H1 (cell line): ENCODE results near the gene RAD51B. TPM values are rescaled to one million over a fixed set of nuclear protein-coding genes. Genes with fewer than 3 reads are reported as not detected.

Source experiments
- CTCF ChIA-PET: fragments of 300-600 bp; sonication (Branson Sonifier 250); formaldehyde crosslinking; loops from one replicate; lab custom pipeline; 2021; ENCODE audit not compliant: partially characterized antibody; lab: Charles Lee
- POLR2A ChIA-PET: fragments of 300-600 bp; sonication (Branson Sonifier 250); formaldehyde crosslinking; loops from one replicate; lab custom pipeline; 2021; ENCODE audit warnings: inconsistent platforms; ENCODE audit not compliant: partially characterized antibody; lab: Charles Lee
- DNase-seq, 2 experiments: peaks; one replicate each; pipeline versions ENCODE4 v3.0.0 to v3.0.0-alpha.2; 2010 to 2022; ENCODE audit warnings: low spot score in 2 of 2, low read depth in 1 of 2, mixed read lengths in 1 of 2
- FAIRE-seq: peaks from 2 replicates; lab custom pipeline; 2011; peaks lifted over from hg19 to GRCh38; lab: Jason Lieb, UNC
- H2AFZ ChIP-seq: 2 replicates; pipeline ENCODE4 v1.8.1; 2012; ENCODE audit warnings: low read length, inconsistent platforms
- H2AK5ac ChIP-seq: 2 replicates; pipeline ENCODE4 v1.6.1; 2013; ENCODE audit warnings: low read depth, low read length
- H2BK120ac ChIP-seq: replicated peaks from 2 replicates; pipeline ENCODE3; 2013; ENCODE audit warnings: low read depth, low read length, inconsistent platforms
- H2BK12ac ChIP-seq: 2 replicates; pipeline ENCODE4 v1.6.1; 2013; ENCODE audit warnings: low read depth, low read length
- H2BK15ac ChIP-seq: 2 replicates; pipeline ENCODE4 v1.6.1; 2013; ENCODE audit warnings: low read length
- H2BK20ac ChIP-seq: 2 replicates; pipeline ENCODE4 v1.6.1; 2013; ENCODE audit warnings: low read length
- H2BK5ac ChIP-seq: 2 replicates; pipeline ENCODE4 v1.6.1; 2013; ENCODE audit warnings: low read depth, low read length
- H3K14ac ChIP-seq: 2 replicates; pipeline ENCODE4 v1.6.1; 2013; ENCODE audit warnings: inconsistent platforms; ENCODE audit not compliant: insufficient read length
- H3K18ac ChIP-seq: 2 replicates; pipeline ENCODE4 v1.6.1; 2013; ENCODE audit warnings: low read length; ENCODE audit errors: extremely low read depth
- H3K23ac ChIP-seq: 2 replicates; pipeline ENCODE4 v1.6.1; 2013; ENCODE audit warnings: inconsistent platforms; ENCODE audit not compliant: insufficient read length
- H3K23me2 ChIP-seq: 2 replicates; pipeline ENCODE4 v1.6.1; 2013; ENCODE audit warnings: low read depth, low read length
- H3K27ac ChIP-seq: 2 replicates; pipeline ENCODE4 v1.6.1; 2011; ENCODE audit warnings: low read depth, low read length, inconsistent platforms
- H3K27me3 ChIP-seq, 4 experiments: replicated peaks in 1 of 4; 1 replicate in 1 of 4; 2 replicates in 3 of 4; pipeline versions ENCODE4 v1.6.1 to v1.8.1; 2011 to 2013; ENCODE audit warnings: low read length in 3 of 4, mild to moderate bottlenecking in 3 of 4, inconsistent platforms in 2 of 4, mixed read lengths in 2 of 4, moderate library complexity in 1 of 4; ENCODE audit not compliant: control insufficient read depth in 3 of 4, insufficient read depth in 3 of 4; ENCODE audit errors: extremely low read depth in 1 of 4
- H3K36me3 ChIP-seq, 4 experiments: 2 replicates each; pipeline versions ENCODE4 v1.6.1 to v1.8.1; 2011 to 2013; ENCODE audit warnings: mild to moderate bottlenecking in 4 of 4, low read length in 3 of 4, moderate library complexity in 2 of 4, control low read depth in 1 of 4, inconsistent platforms in 1 of 4; ENCODE audit not compliant: insufficient read depth in 4 of 4, control insufficient read depth in 2 of 4
- H3K4ac ChIP-seq: replicated peaks from 2 replicates; pipeline ENCODE3; 2013; ENCODE audit warnings: low read length, low read depth, mixed read lengths, inconsistent platforms; ENCODE audit not compliant: insufficient read length
- H3K4me1 ChIP-seq, 4 experiments: replicated peaks in 1 of 4; 1 replicate in 1 of 4; 2 replicates in 3 of 4; pipeline versions ENCODE4 v1.6.1 to v1.8.1; 2011 to 2013; ENCODE audit warnings: low read length in 3 of 4, inconsistent platforms in 2 of 4, mixed read lengths in 1 of 4; ENCODE audit not compliant: insufficient read depth in 4 of 4, control insufficient read depth in 3 of 4
- H3K4me2 ChIP-seq, 2 experiments: 2 replicates each; pipeline versions ENCODE4 v1.6.1 to v1.8.1; 2011 to 2013; ENCODE audit warnings: low read depth in 2 of 2, low read length in 2 of 2, control low read depth in 1 of 2, inconsistent platforms in 1 of 2, mild to moderate bottlenecking in 1 of 2; ENCODE audit not compliant: insufficient read depth in 1 of 2
- H3K4me3 ChIP-seq, 4 experiments: fragments of 200-600, 300-600 bp in 1 of 4; sonication (generic), shearing (Covaris generic), sonication (Bioruptor Twin) in 1 of 4; 2 replicates each; pipeline versions ENCODE4 v1.5.1 to v1.8.1; 2011 to 2016; ENCODE audit warnings: low read length in 4 of 4, low read depth in 3 of 4, control low read depth in 2 of 4, inconsistent platforms in 2 of 4, mild to moderate bottlenecking in 2 of 4, mixed read lengths in 1 of 4, moderate library complexity in 1 of 4; ENCODE audit not compliant: insufficient read depth in 2 of 4; ENCODE audit errors: extremely low read depth in 1 of 4
- H3K56ac ChIP-seq: replicated peaks from 2 replicates; pipeline ENCODE3; 2013; ENCODE audit warnings: low read depth, mild to moderate bottlenecking, mixed read lengths, low read length, inconsistent platforms; ENCODE audit not compliant: insufficient read length
- H3K79me1 ChIP-seq: 2 replicates; pipeline ENCODE4 v1.6.1; 2013; ENCODE audit warnings: low read depth, low read length, control low read depth
- H3K79me2 ChIP-seq, 2 experiments: 2 replicates each; pipeline versions ENCODE4 v1.6.1 to v1.8.1; 2012 to 2013; ENCODE audit warnings: low read length in 2 of 2, mild to moderate bottlenecking in 2 of 2, inconsistent platforms in 1 of 2; ENCODE audit not compliant: insufficient read depth in 2 of 2, control insufficient read depth in 1 of 2
- H3K9ac ChIP-seq, 4 experiments: replicated peaks in 1 of 4; 1 replicate in 1 of 4; 2 replicates in 3 of 4; pipeline versions ENCODE4 v1.6.1 to v1.8.1; 2011 to 2013; ENCODE audit warnings: low read depth in 3 of 4, low read length in 3 of 4, control low read depth in 2 of 4, mild to moderate bottlenecking in 2 of 4, moderate library complexity in 2 of 4, inconsistent platforms in 1 of 4; ENCODE audit errors: extremely low read depth in 1 of 4
- H3K9me3 ChIP-seq, 2 experiments: 2 replicates each; pipeline versions ENCODE4 v1.6.1 to v1.8.1; 2012 to 2013; ENCODE audit warnings: mild to moderate bottlenecking in 2 of 2, moderate library complexity in 2 of 2, control low read depth in 1 of 2, inconsistent platforms in 1 of 2, low read depth in 1 of 2, low read length in 1 of 2, mixed read lengths in 1 of 2; ENCODE audit not compliant: insufficient read depth in 2 of 2
- H4K20me1 ChIP-seq, 2 experiments: replicated peaks in 1 of 2; 2 replicates each; pipeline versions ENCODE3 to v1.8.1; 2011 to 2013; ENCODE audit warnings: inconsistent platforms in 2 of 2, low read length in 2 of 2, mild to moderate bottlenecking in 1 of 2; ENCODE audit not compliant: insufficient read depth in 2 of 2, control insufficient read depth in 1 of 2
- H4K5ac ChIP-seq: 2 replicates; pipeline ENCODE4 v1.6.1; 2013; ENCODE audit warnings: low read length, low read depth, mixed read lengths, inconsistent platforms; ENCODE audit not compliant: insufficient read length
- H4K8ac ChIP-seq: 2 replicates; pipeline ENCODE4 v1.8.0; 2013; ENCODE audit warnings: mild to moderate bottlenecking, moderate library complexity, low read length, inconsistent platforms; ENCODE audit not compliant: insufficient read depth; ENCODE audit errors: extremely low read depth
- H4K91ac ChIP-seq: replicated peaks from 2 replicates; pipeline ENCODE3; 2013; ENCODE audit warnings: low read length, mixed read lengths, inconsistent platforms; ENCODE audit not compliant: insufficient read length
- CEBPB ChIP-seq: IDR thresholded peaks from 2 replicates; pipeline ENCODE4 v1.6.1; 2012; ENCODE audit warnings: low read depth, low read length
- CHD2 ChIP-seq: IDR thresholded peaks from 2 replicates; pipeline ENCODE4 v1.6.1; 2012; ENCODE audit warnings: low read length, improper control_type of control experiment
- EP300 ChIP-seq, 2 experiments: IDR thresholded peaks; 1 replicate in 1 of 2; 2 replicates in 1 of 2; pipeline ENCODE4 v1.6.1; 2011 to 2012; ENCODE audit warnings: low read depth in 2 of 2, low read length in 2 of 2, mild to moderate bottlenecking in 2 of 2, borderline replicate concordance in 1 of 2, inconsistent platforms in 1 of 2, moderate library complexity in 1 of 2
- POLR2AphosphoS5 ChIP-seq: IDR thresholded peaks from 2 replicates; pipeline ENCODE4 v1.6.1; 2011; ENCODE audit warnings: low read depth, low read length
- RAD21 ChIP-seq, 2 experiments: IDR thresholded peaks in 1 of 2; conservative IDR thresholded peaks in 1 of 2; 2 replicates each; pipeline ENCODE4 v1.6.1; 2011; ENCODE audit warnings: low read depth in 2 of 2, low read length in 2 of 2, improper control_type of control experiment in 1 of 2, inconsistent platforms in 1 of 2, mild to moderate bottlenecking in 1 of 2, moderate library complexity in 1 of 2
- SIX5 ChIP-seq: IDR thresholded peaks from 2 replicates; pipeline ENCODE4 v1.6.1; 2011; ENCODE audit warnings: mild to moderate bottlenecking, low read depth, low read length
- SP1 ChIP-seq: IDR thresholded peaks from 2 replicates; pipeline ENCODE4 v1.6.1; 2011; ENCODE audit warnings: low read depth, low read length
- TAF1 ChIP-seq: IDR thresholded peaks from 2 replicates; pipeline ENCODE4 v1.6.1; 2011; ENCODE audit warnings: mild to moderate bottlenecking, low read depth, low read length
- YY1 ChIP-seq: IDR thresholded peaks from 2 replicates; pipeline ENCODE4 v1.6.1; 2011; ENCODE audit warnings: low read depth, mild to moderate bottlenecking, low read length
- polyA plus RNA-seq, 7 experiments: library from polyadenylated mRNA; depleted of rRNA in 3 of 7; stranded (reverse) in 5 of 7; unstranded in 2 of 7; fragments of >200 nt in 5 of 7; fragments of 200-250 nt in 2 of 7; gene quantifications; 1 replicate in 5 of 7; 2 replicates in 1 of 7; 4 replicates in 1 of 7; pipeline versions ENCODE4 v1.2.1 to v1.2.3, GENCODE V29; 2011 to 2013; ENCODE audit warnings: missing spikeins in 2 of 7, mixed read lengths in 2 of 7
- total RNA-seq: library from RNA; stranded (reverse); fragmentation: NEBNext Ultra II Directional; extraction: Animal tissue kit (Norgen Biotek cat#: 25700); gene quantifications from 2 replicates; pipeline ENCODE4 v1.2.1, GENCODE V29; 2021
- TF ChIP-seq, protein P1 (sequence below): IDR thresholded peaks from 2 replicates; pipeline ENCODE4 v1.6.1; 2012; ENCODE audit warnings: low read length, inconsistent platforms

The RAD51B gene
- total and polyA plus RNA-seq, 2 of the 8 experiments (the other 6 are each of a cell fraction or from before 2014, with no cell fraction given) = 3.9 to 14.9 TPM

DNA sequence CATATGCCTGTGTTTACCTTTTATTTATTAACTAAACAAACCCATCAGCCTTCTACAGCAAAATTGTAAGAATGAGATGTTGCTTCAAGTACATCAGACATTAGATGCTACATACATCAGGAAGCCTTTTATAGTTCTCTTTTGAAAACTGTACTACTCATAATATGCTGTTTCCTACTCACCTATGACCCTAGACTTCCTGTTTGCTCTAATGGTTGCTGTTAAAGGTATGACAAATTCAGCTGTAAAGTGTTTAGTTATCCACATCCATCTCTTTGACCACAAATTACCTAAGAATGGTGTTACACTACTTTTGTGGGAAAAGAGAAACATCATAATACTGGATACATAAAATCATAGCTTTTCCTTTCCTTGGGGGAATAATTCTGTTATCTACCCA lies 220.0 kb downstream of the RAD51B start:
- Histone ChIP-seq H3K18ac (no peak overlapping the region), H3K27me3 (no peaks in the 10 kb centered on the region), H2BK5ac (no peak overlapping the region), H3K4me2 (no peak overlapping the region), H3K4me3 (no peak overlapping the region), H2BK12ac (no peak overlapping the region), H3K79me2 (no peaks in the 10 kb centered on the region), H4K5ac (no peak overlapping the region), H3K4me1 (peaks cover 6 to 24% (median 16%) of the 10 kb centered on the region in 4 experiments; a peak in 4 of 7 replicates), H3K79me1 (no peaks in the 10 kb centered on the region), H2BK120ac (no peak overlapping the region), H3K56ac (no peak overlapping the region), H3K23ac (no peak overlapping the region), H4K91ac (no peak overlapping the region), H3K9me3 (no peaks in the 10 kb centered on the region), H2AK5ac (no peak overlapping the region), H2BK15ac (no peak overlapping the region), H3K9ac (no peak overlapping the region), H3K4ac (no peak overlapping the region), H4K8ac (no peak overlapping the region), H2BK20ac (no peak overlapping the region), H3K14ac (no peak overlapping the region), H2AFZ (no peak overlapping the region), H3K36me3 (no peaks in the 10 kb centered on the region), H4K20me1 (no peaks in the 10 kb centered on the region), H3K27ac (no peak overlapping the region), H3K23me2 (no peaks in the 10 kb centered on the region; the same call in 1 of the 2 replicates)
- FAIRE-seq = no peak
- TF ChIP-seq, protein P1, sequence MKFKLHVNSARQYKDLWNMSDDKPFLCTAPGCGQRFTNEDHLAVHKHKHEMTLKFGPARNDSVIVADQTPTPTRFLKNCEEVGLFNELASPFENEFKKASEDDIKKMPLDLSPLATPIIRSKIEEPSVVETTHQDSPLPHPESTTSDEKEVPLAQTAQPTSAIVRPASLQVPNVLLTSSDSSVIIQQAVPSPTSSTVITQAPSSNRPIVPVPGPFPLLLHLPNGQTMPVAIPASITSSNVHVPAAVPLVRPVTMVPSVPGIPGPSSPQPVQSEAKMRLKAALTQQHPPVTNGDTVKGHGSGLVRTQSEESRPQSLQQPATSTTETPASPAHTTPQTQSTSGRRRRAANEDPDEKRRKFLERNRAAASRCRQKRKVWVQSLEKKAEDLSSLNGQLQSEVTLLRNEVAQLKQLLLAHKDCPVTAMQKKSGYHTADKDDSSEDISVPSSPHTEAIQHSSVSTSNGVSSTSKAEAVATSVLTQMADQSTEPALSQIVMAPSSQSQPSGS = no peak
- TF ChIP-seq POLR2AphosphoS5 (no peak), YY1 (no peak), EP300 (IDR thresholded peaks at IDR 0.05; ENCODE audit: borderline replicate concordance in 1 of 2, low read depth in 2 of 2, low read length in 2 of 2) (no peak), TAF1 (no peak), RAD21 (IDR thresholded peaks at IDR 0.05 in 1 of 2, conservative IDR thresholded peaks at IDR 0.05 in 1 of 2; ENCODE audit: low read depth in 2 of 2, low read length in 2 of 2) (no peak), CHD2 (no peak), SP1 (no peak), CEBPB (no peak), SIX5 (no peak)
- DNase-seq = no peak
- ChIA-PET CTCF (interaction anchor here (1.2 to 1.5 kb wide), 2 partner anchors 11 to 13 kb away, joined by 3 read pairs; no protein-coding TSS in a partner anchor), POLR2A (no interaction called here)
